SK-N-SH treated with all-trans-retinoic acid at 6 μM for 48 hours (cell line): ENCODE results near the gene WNT6.

Experiments
- ARNTL ChIP-seq: fragments of 450-650 bp; formaldehyde crosslinking; IDR thresholded peaks from 2 replicates; pipeline ENCODE4 v1.5.0; 2020; ENCODE audit warnings: low read depth, mild to moderate bottlenecking, moderate library complexity, borderline replicate concordance
- BACH2 ChIP-seq: fragments of 250-450 bp; sonication (Bioruptor Pico); IDR thresholded peaks from 2 replicates; pipeline ENCODE4 v1.9.0; 2021; ENCODE audit warnings: mild to moderate bottlenecking, borderline replicate concordance
- PPARA ChIP-seq: fragments of 250-450 bp; sonication (Bioruptor Pico); IDR thresholded peaks from 2 replicates; pipeline ENCODE4 v1.5.0; 2020; ENCODE audit warnings: mild to moderate bottlenecking, borderline replicate concordance
- RARB ChIP-seq: fragments of 250-450 bp; sonication (Bioruptor Pico); IDR thresholded peaks from 2 replicates; pipeline ENCODE4 v1.8.0; 2021; ENCODE audit warnings: mild to moderate bottlenecking, moderate library complexity
- ZFP3 ChIP-seq: fragments of 250-450 bp; sonication (Bioruptor Pico); IDR thresholded peaks from 2 replicates; pipeline ENCODE4 v1.5.0; 2020; ENCODE audit warnings: mild to moderate bottlenecking, moderate library complexity
- TF ChIP-seq, protein P1 (sequence below): fragments of 250-450 bp; sonication (Bioruptor Pico); IDR thresholded peaks from 2 replicates; pipeline ENCODE4 v1.8.0; 2020; ENCODE audit warnings: mild to moderate bottlenecking, moderate library complexity, borderline replicate concordance
- TF ChIP-seq, protein P2 (sequence below): fragments of 250-450 bp; sonication (Bioruptor Pico); IDR thresholded peaks from 2 replicates; pipeline ENCODE4 v1.5.1; 2021; ENCODE audit warnings: mild to moderate bottlenecking, moderate library complexity

DNA sequence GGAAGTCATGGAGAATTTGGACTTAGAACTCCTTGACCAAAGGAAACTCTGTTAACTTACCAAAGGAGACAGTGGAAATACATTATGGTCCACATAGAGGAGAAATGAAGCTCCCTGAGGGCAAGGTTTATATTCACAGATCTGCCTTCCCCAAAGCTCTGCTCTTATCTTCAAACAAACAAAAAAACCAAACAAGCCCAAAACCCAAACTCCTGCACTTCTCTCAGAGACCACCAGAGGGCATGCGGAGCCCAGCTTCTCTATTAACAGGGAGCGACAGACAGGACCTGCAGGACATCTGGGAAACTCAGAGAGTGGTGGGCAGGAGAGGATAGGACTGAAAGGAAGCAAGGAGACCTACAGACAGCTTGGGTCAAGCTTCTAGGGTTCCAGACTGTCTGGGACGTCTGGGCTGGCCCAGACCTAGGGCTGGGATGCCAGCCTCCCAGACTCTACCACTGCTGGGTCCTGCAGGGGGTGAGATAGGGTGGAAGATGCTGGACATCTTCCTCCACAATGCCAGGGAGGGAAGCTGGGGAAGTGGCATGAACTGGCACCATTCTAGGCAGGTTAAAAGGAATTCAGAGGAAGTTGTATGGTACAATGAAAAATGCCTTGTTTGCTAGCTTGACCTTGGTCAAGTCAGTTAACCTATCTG lies 17.1 kb downstream of the WNT6 start:
- TF ChIP-seq BACH2 (CRISPR knock-in tag) (no peak), ZFP3 (CRISPR knock-in tag) (no peak), ARNTL (CRISPR knock-in tag) (no peak), RARB (CRISPR knock-in tag) (no peak), PPARA (CRISPR knock-in tag) (no peak)
- TF ChIP-seq, protein P1, sequence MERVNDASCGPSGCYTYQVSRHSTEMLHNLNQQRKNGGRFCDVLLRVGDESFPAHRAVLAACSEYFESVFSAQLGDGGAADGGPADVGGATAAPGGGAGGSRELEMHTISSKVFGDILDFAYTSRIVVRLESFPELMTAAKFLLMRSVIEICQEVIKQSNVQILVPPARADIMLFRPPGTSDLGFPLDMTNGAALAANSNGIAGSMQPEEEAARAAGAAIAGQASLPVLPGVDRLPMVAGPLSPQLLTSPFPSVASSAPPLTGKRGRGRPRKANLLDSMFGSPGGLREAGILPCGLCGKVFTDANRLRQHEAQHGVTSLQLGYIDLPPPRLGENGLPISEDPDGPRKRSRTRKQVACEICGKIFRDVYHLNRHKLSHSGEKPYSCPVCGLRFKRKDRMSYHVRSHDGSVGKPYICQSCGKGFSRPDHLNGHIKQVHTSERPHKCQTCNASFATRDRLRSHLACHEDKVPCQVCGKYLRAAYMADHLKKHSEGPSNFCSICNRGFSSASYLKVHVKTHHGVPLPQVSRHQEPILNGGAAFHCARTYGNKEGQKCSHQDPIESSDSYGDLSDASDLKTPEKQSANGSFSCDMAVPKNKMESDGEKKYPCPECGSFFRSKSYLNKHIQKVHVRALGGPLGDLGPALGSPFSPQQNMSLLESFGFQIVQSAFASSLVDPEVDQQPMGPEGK (CRISPR knock-in tag), result no peak
- TF ChIP-seq, protein P2, sequence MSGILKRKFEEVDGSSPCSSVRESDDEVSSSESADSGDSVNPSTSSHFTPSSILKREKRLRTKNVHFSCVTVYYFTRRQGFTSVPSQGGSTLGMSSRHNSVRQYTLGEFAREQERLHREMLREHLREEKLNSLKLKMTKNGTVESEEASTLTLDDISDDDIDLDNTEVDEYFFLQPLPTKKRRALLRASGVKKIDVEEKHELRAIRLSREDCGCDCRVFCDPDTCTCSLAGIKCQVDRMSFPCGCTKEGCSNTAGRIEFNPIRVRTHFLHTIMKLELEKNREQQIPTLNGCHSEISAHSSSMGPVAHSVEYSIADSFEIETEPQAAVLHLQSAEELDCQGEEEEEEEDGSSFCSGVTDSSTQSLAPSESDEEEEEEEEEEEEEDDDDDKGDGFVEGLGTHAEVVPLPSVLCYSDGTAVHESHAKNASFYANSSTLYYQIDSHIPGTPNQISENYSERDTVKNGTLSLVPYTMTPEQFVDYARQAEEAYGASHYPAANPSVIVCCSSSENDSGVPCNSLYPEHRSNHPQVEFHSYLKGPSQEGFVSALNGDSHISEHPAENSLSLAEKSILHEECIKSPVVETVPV (CRISPR knock-in tag), result no peak
